ENCODE data around the gene SREBF2.

The SREBF2 gene

DNA sequence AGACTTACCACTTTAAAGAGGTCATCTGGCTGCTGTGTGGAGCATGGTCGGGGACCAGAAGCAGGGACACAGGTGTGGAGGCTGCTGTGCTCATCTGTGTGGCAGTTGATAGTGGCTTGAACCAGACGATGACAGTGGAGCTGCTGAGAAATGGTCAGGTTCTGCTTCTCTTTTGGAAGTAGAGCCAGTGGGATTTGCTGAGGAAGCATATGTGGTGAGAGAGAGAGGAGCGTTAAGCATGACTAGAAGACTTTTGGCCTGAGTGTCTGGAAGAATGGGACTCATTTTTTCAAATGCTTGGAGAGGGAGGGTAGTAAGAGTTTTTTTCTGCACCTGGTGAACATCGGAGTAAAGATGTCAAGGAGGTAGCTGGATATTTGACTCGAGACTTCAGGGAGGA lies 12.5 kb upstream of the SREBF2 start:
- TF ChIP-seq, protein P1, sequence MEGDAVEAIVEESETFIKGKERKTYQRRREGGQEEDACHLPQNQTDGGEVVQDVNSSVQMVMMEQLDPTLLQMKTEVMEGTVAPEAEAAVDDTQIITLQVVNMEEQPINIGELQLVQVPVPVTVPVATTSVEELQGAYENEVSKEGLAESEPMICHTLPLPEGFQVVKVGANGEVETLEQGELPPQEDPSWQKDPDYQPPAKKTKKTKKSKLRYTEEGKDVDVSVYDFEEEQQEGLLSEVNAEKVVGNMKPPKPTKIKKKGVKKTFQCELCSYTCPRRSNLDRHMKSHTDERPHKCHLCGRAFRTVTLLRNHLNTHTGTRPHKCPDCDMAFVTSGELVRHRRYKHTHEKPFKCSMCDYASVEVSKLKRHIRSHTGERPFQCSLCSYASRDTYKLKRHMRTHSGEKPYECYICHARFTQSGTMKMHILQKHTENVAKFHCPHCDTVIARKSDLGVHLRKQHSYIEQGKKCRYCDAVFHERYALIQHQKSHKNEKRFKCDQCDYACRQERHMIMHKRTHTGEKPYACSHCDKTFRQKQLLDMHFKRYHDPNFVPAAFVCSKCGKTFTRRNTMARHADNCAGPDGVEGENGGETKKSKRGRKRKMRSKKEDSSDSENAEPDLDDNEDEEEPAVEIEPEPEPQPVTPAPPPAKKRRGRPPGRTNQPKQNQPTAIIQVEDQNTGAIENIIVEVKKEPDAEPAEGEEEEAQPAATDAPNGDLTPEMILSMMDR (IDR thresholded peaks at IDR 0.05; ENCODE audit: insufficient read depth, missing control alignments): no peak
- no peak for DNase-seq (ENCODE audit: insufficient read length, low spot score)
- no peak for FAIRE-seq

DNA sequence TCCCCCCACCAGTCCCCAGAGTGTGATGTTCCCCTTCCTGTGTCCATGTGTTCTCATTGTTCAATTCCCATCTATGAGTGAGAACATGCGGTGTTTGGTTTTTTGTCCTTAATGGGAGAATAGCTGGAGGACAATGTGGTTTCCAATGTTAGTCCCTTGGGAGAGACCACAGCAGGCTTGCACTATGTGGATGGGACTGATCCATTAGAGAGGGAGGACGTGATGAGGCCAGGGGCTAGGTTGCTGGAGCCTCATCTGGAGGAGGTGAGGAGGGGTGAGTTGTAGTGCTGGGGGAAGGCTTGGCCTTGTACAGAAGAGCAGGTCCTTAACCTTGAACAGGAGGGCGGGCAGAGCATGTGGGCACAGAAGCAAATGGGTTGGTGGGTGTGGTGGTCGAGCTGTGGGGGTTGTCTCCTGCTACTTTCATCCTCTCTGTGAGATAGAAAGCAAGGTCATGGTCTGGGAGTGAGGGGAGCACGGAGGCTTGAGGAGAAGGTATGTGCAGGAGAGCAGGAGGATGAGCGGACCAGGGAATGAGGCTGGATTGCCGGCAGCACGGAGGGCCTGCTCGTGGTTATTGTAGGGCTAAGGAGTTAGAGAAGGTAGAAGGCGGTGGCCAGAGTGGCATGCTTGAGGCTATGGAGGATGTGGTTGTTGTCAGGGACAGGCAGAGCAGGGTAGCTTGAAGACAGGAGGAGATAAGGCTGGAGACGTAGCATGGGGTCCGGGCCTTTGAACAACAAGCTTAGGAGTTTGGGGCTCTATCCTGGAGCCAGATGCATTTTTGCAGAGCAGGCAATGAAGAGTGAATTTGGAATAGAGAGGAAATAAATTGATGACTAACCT lies 11.2 kb upstream of the SREBF2 start:
- FAIRE-seq: no peak
- no peak for DNase-seq (ENCODE audit: insufficient read length, low spot score)
- TF ChIP-seq, protein P1 (IDR thresholded peaks at IDR 0.05; ENCODE audit: insufficient read depth, missing control alignments): no peak

- no peak for DNase-seq (ENCODE audit: insufficient read length, low spot score)
- TF ChIP-seq, protein P1 (IDR thresholded peaks at IDR 0.05; ENCODE audit: insufficient read depth, missing control alignments): peak; percentile 61
- no peak for FAIRE-seq
Measured at GRCh38 chr22:41822317-41823057, 10.4 kb upstream of the SREBF2 start.

DNA sequence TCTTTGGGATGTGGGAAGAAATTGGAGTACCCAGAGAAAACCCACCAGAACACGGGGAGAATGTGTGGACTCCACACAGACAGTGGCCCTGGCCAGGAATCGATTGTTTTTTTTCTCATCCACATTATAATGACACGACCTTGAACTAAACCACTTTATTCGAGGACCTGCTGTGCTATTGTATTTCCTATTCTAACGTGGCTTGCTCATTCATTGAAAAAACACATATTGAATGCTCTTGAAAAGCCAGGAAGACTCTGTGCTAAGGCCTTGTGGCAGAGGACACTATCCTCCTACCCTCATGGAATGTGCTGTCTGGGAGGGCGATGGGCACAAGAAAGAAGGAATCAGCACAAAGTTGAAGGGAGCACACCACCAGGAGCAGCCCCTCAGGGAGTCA lies 9.1 kb upstream of the SREBF2 start:
- DNase-seq (ENCODE audit: insufficient read length, low spot score) (no peak), FAIRE-seq (no peak)
- TF ChIP-seq, protein P1 (IDR thresholded peaks at IDR 0.05; ENCODE audit: insufficient read depth, missing control alignments): no peak

GRCh38 chr22:41825376-41825775 lies 7.5 kb upstream of the SREBF2 start:
- TF ChIP-seq, protein P1 (IDR thresholded peaks at IDR 0.05; ENCODE audit: insufficient read depth, missing control alignments): no peak
- DNase-seq (ENCODE audit: insufficient read length, low spot score) (no peak), FAIRE-seq (no peak)

- no peak for DNase-seq (ENCODE audit: insufficient read length, low spot score)
- no peak for FAIRE-seq
- TF ChIP-seq, protein P1 (IDR thresholded peaks at IDR 0.05; ENCODE audit: insufficient read depth, missing control alignments): no peak
Measured at GRCh38 chr22:41826021-41826420, 6.9 kb upstream of the SREBF2 start.

All from D721Med (cell line).